ENCODE measurements around the gene MARK3.

Gene MARK3

GRCh38 chr14:103367995-103368394, 17.2 kb upstream of the MARK3 start:
- no peak for DNase-seq

- DNase-seq, result no peak
Observed at GRCh38 chr14:103370087-103370486, 15.1 kb upstream of the MARK3 start.

GRCh38 chr14:103372017-103372416, 13.2 kb upstream of the MARK3 start:
- DNase-seq, result no peak

- DNase-seq, result no peak
Observed at GRCh38 chr14:103372552-103373304, 12.5 kb upstream of the MARK3 start.

DNA sequence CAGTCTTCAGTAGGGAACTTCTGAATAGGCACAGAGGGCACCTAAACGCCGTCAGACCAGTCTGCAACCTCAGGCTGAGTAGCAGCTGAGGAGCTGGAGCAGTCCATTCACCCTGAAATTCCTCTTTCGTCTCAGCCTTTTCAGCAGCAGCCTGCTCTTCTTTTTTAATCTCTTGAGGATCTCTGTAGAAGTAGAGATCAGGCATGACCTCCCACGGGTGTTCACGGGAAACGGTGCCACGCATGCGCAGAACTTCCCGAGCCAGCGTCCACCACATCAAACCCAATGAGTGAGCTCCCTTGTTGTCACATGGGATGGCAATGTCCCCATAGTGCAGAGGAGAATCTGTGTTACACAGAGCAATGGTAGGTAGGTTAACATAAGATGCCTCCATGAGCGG, 11.1 kb upstream of the MARK3 start:
- DNase-seq, result no peak

- DNase-seq, result no peak
Observed at GRCh38 chr14:103377522-103378037, 7.6 kb upstream of the MARK3 start.

- DNase-seq, result no peak
Observed at GRCh38 chr14:103378038-103378854, 7.0 kb upstream of the MARK3 start.

GRCh38 chr14:103380719-103381377, 4.4 kb upstream of the MARK3 start:
- no peak for DNase-seq

GRCh38 chr14:103382376-103382775, 2.8 kb upstream of the MARK3 start:
- DNase-seq, result no peak

- peak in 1 of 2 donors; percentile 10 for DNase-seq
Observed at GRCh38 chr14:103384450-103385151, 614 bp upstream of the MARK3 start.

- peak in 1 of 2 donors; percentile 31 for DNase-seq
Observed at GRCh38 chr14:103385929-103386712, 906 bp downstream of the MARK3 start.

GRCh38 chr14:103386713-103387329, 1.6 kb downstream of the MARK3 start:
- DNase-seq, result no peak

DNA sequence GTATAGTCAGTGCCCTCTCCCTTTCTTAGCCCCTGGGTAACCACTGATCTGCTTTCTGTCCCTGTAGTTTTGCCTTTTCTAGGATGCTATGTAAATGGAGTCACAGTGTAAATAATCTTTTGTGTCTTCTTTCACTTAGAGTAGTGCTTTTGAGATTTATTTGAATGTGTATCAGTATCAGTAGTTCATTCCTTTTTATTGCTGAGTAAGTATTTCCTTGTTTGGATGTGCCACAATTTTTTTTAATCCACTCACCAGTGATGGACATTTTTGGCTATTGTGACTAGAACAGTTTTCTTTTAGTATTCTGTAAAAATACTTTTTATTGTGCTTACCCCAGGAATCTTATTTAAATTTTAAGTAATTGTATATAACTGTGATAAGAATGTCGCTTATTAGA, 3.4 kb downstream of the MARK3 start:
- no peak for DNase-seq

GRCh38 chr14:103390605-103391004, 5.4 kb downstream of the MARK3 start:
- no peak for DNase-seq

GRCh38 chr14:103391048-103391447, 5.8 kb downstream of the MARK3 start:
- peak; percentile 31 to 49 for DNase-seq

- no peak for DNase-seq
Observed at GRCh38 chr14:103392106-103392505, 6.9 kb downstream of the MARK3 start.

DNA sequence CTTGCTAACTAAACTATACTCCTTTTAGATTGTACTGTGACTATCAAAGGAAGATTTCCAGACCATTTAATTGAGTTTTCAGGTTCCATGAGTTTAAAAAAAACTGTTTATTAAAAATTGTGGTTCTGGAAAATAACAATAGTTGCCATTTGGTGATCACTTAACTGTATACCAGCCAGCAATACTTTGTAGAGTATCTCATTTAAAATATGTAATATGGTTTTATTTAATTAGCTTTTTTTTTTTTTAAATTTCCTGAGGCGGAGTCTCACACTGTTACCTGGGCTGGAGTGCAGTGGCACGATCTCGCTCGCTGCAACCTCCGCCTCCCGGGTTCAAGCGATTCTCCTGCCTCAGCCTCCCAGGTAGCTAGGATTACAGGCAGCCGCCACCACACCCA, 7.4 kb downstream of the MARK3 start:
- no peak for DNase-seq

GRCh38 chr14:103393070-103393469, 7.9 kb downstream of the MARK3 start:
- no peak for DNase-seq

GRCh38 chr14:103393676-103394626, 8.7 kb downstream of the MARK3 start:
- DNase-seq, result no peak

GRCh38 chr14:103395244-103395643, 10.0 kb downstream of the MARK3 start:
- no peak for DNase-seq

Measured in activated CD4-positive, alpha-beta T cell treated with anti-CD3 and anti-CD28 coated beads for 4 hours (primary cell).